Stimulated activated CD8-positive, alpha-beta memory T cell treated with anti-CD3 and anti-CD28 coated beads, Interleukin-15, amount 100 ng/mL, for 48 hours (primary cell): ENCODE data around the gene BIRC6.

Source experiments
- DNase-seq, 2 donors: peaks; one replicate each; pipeline ENCODE4 v3.0.0-alpha.2; 2020; ENCODE audit warnings: low read depth in 2 of 2

Gene BIRC6

GRCh38 chr2:32376756-32377155 is 19.9 kb downstream of the BIRC6 start:
- no peak for DNase-seq

DNA sequence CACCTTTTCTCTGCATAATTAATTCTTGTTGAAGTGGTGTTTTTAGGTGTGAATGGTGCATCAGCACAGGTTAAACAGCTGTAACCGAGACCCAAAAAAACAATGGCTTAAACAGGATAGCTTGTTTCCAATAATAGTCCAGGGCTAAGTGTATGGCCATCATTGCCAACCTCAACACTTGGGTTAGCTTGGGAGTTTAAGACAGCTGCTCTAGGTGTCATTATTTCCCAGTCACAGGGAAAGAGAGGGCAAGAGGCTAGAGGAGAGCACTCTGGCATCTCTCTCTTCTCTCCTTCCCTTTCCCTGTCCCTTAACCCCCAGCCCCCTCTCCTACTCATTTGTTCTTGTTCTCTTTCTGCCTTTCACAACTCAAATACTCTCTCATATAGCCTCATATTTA is 21.1 kb downstream of the BIRC6 start:
- DNase-seq = no peak

DNA sequence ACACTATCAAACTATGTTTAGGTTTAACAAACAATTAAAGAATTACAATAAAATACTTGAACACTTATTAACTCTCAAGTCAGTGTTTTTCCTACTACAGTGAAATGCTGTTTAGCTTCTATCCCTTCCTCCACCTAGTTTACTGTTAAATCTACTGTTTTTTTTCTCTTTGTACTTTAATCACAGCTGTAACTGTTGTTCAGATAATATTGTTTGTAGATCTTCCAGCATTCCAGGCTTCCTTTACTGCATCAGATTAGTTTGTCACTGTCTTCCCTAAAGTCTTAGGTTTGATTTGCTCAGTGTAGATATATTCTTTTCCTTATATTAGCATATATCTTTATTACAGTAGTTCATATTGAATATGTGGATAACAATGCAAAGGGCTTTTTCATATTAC is 22.5 kb downstream of the BIRC6 start:
- DNase-seq = no peak

- DNase-seq = no peak
Measured at GRCh38 chr2:32383858-32384257, 27.0 kb downstream of the BIRC6 start.

DNA sequence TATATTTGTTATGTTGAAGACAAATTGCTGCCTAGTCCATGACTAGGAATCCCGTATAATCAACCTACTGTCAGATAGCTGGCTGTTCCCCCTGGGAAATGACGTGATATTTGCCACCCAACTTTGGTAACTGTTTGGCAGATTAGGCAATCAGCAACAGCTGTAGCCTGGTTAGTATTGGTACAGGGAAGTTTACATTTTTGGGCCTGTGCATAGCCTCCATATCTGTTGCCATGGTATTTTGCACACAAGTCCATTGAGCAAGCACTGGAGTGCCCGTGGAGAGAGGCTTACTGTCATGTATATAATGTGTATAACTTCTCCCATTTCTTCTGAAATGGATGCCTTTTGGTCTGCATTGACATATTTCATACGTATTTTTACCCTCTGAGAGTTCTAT is 27.7 kb downstream of the BIRC6 start:
- no peak for DNase-seq

- DNase-seq = no peak
Measured at GRCh38 chr2:32386739-32387138, 29.9 kb downstream of the BIRC6 start.

DNA sequence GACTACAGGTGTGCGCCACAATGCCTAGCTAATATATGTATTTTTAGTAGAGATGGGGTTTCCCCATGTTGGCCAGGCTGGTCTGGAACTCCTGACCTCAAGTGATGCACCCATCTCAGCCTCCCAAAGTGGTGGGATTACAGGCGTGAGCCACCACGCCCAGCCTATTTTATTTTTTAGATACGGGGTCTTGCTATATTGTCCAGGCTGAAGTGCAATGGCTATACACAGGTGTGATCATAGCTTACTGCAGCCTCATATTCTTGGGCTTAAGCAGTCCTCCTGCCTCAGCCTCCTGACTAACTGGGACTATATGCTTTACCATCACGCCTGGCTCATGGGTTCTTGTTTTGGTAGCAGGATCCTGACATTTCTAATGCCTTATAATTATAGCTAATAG is 42.4 kb downstream of the BIRC6 start:
- DNase-seq = no peak

DNA sequence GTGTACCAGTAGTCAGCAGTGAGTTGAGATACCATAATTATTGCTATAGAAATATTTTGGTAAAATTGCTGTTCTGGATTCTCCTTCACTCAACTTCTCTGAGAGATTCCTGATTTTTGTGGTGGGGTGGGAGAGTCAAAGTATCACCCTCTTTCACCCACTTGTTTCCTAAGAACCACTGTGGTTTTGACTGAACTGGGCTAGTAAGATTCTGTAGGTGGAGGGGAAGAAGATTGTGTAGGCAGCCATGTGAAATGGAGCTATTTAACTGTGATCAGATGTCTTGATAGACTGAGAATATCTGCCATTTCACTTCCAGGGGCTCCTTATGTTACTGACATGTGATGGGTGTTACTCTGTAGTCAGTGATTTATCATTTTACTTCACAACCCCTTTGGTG is 45.3 kb downstream of the BIRC6 start:
- DNase-seq = no peak

- no peak for DNase-seq
Measured at GRCh38 chr2:32403782-32404181, 47.0 kb downstream of the BIRC6 start.

- DNase-seq = no peak
Measured at GRCh38 chr2:32404691-32405090, 47.9 kb downstream of the BIRC6 start.

DNA sequence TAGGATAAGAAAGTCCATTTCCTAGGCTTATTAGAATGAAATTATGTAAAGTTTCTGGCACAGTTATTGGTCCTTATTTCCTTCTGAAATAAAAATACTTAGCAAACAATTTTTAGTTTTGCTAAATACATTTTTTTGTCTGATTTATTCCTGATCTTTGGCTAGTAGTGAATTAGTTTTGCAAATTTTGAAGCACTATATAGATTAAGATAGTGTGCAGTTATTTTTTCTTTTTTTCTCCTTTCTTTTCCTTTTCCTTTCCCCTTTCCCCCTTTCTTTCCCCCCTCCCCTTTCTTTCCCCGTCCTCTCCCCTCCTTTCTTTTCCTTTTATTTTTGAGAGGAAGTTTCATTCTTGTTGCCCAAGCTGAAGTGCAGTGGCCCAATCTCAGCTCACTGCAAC is 59.7 kb downstream of the BIRC6 start:
- DNase-seq = no peak

DNA sequence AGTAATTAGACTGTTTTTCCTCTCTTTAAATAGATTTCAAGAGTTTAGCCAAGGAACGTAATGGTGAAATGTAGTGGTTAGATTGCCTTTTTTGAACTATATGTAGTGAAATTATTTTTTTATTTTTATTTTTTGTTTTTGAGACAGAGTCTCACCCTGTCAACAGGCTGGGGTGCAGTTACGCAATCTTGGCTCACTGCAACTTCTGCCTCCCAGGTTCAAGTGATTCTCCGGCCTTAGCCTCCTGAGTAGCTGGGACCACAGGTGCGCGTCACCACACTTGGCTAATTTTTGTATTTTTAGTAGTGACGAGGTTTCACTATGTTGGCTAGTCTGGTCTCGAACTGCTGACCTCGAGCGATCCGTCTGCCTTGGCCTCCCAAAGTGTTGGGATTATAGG is 60.8 kb downstream of the BIRC6 start:
- DNase-seq = no peak

- DNase-seq = no peak
Measured at GRCh38 chr2:32418778-32419177, 62.0 kb downstream of the BIRC6 start.

GRCh38 chr2:32422133-32422532 is 65.3 kb downstream of the BIRC6 start:
- DNase-seq = no peak

DNA sequence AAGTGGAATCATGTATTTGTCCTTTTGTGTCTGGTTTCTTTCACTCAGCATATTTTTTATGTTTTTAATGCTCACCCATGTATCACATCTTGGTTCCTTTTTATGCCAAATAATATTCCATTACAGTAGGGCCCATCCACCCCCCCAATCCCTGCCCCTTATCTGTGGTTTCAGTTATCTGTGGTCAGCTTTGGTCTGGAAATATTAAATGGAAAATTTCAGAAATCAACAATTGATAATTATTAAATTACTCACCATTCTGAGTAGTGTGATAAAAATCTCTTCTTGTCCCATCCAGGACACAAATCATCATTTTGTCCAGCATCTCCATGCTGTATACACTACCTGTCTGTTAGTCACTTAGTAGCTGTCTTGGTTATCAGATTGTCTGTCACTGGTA is 66.7 kb downstream of the BIRC6 start:
- DNase-seq = no peak

DNA sequence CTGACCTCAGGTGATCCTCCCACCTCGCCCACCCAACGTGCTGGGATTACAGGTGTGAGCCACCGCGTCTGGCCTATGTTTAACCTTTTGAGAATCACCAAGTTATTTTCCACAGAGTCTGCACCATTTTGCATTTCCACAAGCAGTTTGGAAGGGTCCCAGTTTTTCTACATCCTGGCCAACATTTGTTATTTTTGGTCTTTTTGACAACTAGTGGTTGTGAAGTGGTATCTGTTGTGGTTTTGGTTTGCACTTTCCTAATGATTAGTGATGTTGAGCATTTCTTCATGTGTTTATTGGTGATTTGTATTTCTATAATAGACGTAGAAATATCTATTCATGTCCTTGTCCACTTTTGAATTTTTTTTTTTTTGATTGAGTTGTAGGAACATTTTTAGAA is 67.9 kb downstream of the BIRC6 start:
- DNase-seq = no peak

DNA sequence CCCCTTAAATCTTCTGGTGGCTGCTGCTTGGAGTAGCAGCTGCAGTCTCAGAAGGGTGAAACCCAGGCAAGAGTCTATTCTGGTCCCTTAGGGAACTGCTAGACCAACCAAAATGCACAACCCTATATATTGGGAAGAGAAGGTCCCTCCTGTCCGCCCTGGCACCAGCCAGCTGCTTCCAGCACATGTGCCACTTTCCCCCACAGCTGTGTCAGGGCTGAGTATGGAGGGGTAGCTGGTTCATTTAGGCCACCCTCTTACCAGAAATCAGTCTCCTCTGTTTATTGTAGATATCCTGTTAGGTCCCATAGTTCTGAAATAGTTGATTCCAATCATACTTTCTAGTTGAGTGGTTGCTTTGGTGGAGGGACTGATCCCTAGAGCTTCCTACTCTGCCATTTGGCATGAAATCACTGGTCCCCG is 68.9 kb downstream of the BIRC6 start:
- DNase-seq = no peak

- DNase-seq = no peak
Measured at GRCh38 chr2:32427672-32428610, 71.1 kb downstream of the BIRC6 start.

GRCh38 chr2:32430804-32431203 is 74.0 kb downstream of the BIRC6 start:
- DNase-seq = no peak

GRCh38 chr2:32436150-32436549 is 79.3 kb downstream of the BIRC6 start:
- DNase-seq = no peak

DNA sequence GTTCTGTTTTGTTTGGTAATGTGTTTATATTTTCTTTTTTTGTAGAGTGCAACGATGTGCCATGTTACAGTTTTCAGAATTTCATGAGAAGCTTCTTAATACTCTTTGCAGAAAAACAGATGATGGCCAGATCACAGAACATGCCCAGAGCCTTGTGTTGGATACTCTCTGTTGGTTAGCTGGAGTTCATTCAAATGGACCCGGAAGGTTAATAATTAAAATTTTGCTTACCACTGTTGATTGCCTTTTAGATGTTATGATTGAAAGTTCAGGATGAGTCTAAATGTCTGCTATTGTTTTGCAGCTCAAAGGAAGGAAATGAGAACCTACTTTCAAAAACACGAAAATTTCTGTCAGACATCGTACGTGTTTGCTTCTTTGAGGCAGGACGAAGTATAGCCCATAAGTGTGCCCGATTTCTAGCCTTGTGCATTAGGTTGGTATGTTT is 85.2 kb downstream of the BIRC6 start:
- no peak for DNase-seq

GRCh38 chr2:32446369-32446768 is 89.5 kb downstream of the BIRC6 start:
- no peak for DNase-seq

DNA sequence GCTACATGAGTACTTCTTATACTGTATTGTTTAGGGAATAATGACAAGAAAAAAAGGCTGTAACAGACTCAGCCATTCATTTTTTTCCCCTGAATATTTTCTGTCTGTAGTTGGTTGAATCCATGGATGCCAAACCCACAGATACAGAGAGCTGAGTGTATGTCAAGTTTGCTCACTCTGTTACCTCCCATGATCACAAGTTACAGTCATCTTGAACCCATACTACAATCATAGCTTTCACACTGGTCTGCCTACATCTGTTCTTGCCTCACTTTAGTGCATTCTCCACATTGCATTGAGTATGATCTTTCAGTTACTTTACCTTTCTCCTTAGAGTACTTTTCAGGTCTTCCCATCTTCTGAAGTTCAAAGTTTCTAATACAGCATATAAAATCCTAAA is 94.0 kb downstream of the BIRC6 start:
- DNase-seq = no peak
